SK-N-SH treated with all-trans-retinoic acid at 6 μM for 48 hours (cell line): ENCODE measurements around the gene B2M.
A peak's percentile ranks its signal among the peaks of the same experiment; 100 is the strongest.

Source experiments
- ATAC-seq: fragments of 200-7000 bp; cut with Tn5 transposase; 3 replicates; pipeline ENCODE4 v1.9.1; 2020; ENCODE audit warnings: mild to moderate bottlenecking, moderate library complexity
- ARNTL ChIP-seq: fragments of 450-650 bp; formaldehyde crosslinking; IDR thresholded peaks from 2 replicates; pipeline ENCODE4 v1.5.0; 2020; ENCODE audit warnings: low read depth, mild to moderate bottlenecking, moderate library complexity, borderline replicate concordance
- BACH2 ChIP-seq: fragments of 250-450 bp; sonication (Bioruptor Pico); IDR thresholded peaks from 2 replicates; pipeline ENCODE4 v1.9.0; 2021; ENCODE audit warnings: mild to moderate bottlenecking, borderline replicate concordance
- CSDC2 ChIP-seq: fragments of 250-450 bp; sonication (Bioruptor Pico); IDR thresholded peaks from 2 replicates; pipeline ENCODE4 v1.5.0; 2020; ENCODE audit warnings: mild to moderate bottlenecking, moderate library complexity
- CSRNP3 ChIP-seq: fragments of 250-450 bp; sonication (Bioruptor Pico); IDR thresholded peaks from 2 replicates; pipeline ENCODE4 v1.5.1; 2021; ENCODE audit warnings: mild to moderate bottlenecking, moderate library complexity
- ESRRG ChIP-seq: fragments of 250-450 bp; sonication (Bioruptor Pico); IDR thresholded peaks from 2 replicates; pipeline ENCODE4 v1.6.1; 2021; ENCODE audit warnings: mild to moderate bottlenecking
- GLIS3 ChIP-seq: fragments of 250-450 bp; sonication (Bioruptor Pico); IDR thresholded peaks from 2 replicates; pipeline ENCODE4 v1.5.0; 2020; ENCODE audit warnings: mild to moderate bottlenecking, moderate library complexity
- ISL1 ChIP-seq: fragments of 250-450 bp; sonication (Bioruptor Pico); IDR thresholded peaks from 2 replicates; pipeline ENCODE4 v2.1.2; 2022; ENCODE audit warnings: mild to moderate bottlenecking, moderate library complexity
- OSR1 ChIP-seq: fragments of 250-450 bp; sonication (Bioruptor Pico); IDR thresholded peaks from 2 replicates; pipeline ENCODE4 v1.8.0; 2022; ENCODE audit warnings: moderate library complexity, mild to moderate bottlenecking, inconsistent platforms
- PPARA ChIP-seq: fragments of 250-450 bp; sonication (Bioruptor Pico); IDR thresholded peaks from 2 replicates; pipeline ENCODE4 v1.5.0; 2020; ENCODE audit warnings: mild to moderate bottlenecking, borderline replicate concordance
- RARB ChIP-seq: fragments of 250-450 bp; sonication (Bioruptor Pico); IDR thresholded peaks from 2 replicates; pipeline ENCODE4 v1.8.0; 2021; ENCODE audit warnings: mild to moderate bottlenecking, moderate library complexity
- SNAI2 ChIP-seq: fragments of 250-450 bp; sonication (Bioruptor Pico); IDR thresholded peaks from 2 replicates; pipeline ENCODE4 v1.5.0; 2020; ENCODE audit warnings: mild to moderate bottlenecking, moderate library complexity
- TCF4 ChIP-seq: fragments of 250-450 bp; sonication (Bioruptor Pico); IDR thresholded peaks from 2 replicates; pipeline ENCODE4 v1.8.0; 2021; ENCODE audit warnings: mild to moderate bottlenecking, moderate library complexity, borderline replicate concordance
- TOX ChIP-seq: fragments of 250-450 bp; sonication (Bioruptor Pico); IDR thresholded peaks from 2 replicates; pipeline ENCODE4 v1.8.0; 2021; ENCODE audit warnings: mild to moderate bottlenecking, moderate library complexity, borderline replicate concordance
- TSHZ2 ChIP-seq: fragments of 250-450 bp; sonication (Bioruptor Pico); IDR thresholded peaks from 2 replicates; pipeline ENCODE4 v1.5.0; 2020; ENCODE audit warnings: mild to moderate bottlenecking, moderate library complexity
- ZC3H10 ChIP-seq: fragments of 250-450 bp; sonication (Bioruptor Pico); IDR thresholded peaks from 2 replicates; pipeline ENCODE4 v1.5.1; 2021; ENCODE audit warnings: mild to moderate bottlenecking, moderate library complexity
- ZFP3 ChIP-seq: fragments of 250-450 bp; sonication (Bioruptor Pico); IDR thresholded peaks from 2 replicates; pipeline ENCODE4 v1.5.0; 2020; ENCODE audit warnings: mild to moderate bottlenecking, moderate library complexity
- ZFP30 ChIP-seq: fragments of 450-650 bp; formaldehyde crosslinking; IDR thresholded peaks from 2 replicates; pipeline ENCODE4 v1.5.0; 2022; ENCODE audit warnings: mild to moderate bottlenecking, moderate library complexity
- ZNF565 ChIP-seq: fragments of 450-650 bp; formaldehyde crosslinking; conservative IDR thresholded peaks from 2 replicates; pipeline ENCODE4 v1.5.0; 2020; ENCODE audit warnings: low read depth, mild to moderate bottlenecking, moderate library complexity
- ZNF70 ChIP-seq: fragments of 450-650 bp; formaldehyde crosslinking; IDR thresholded peaks from 2 replicates; pipeline ENCODE4 v1.5.0; 2020; ENCODE audit warnings: mild to moderate bottlenecking, moderate library complexity
- ZNF8 ChIP-seq: fragments of 450-650 bp; formaldehyde crosslinking; IDR thresholded peaks from 2 replicates; pipeline ENCODE4 v1.5.0; 2020; ENCODE audit warnings: mild to moderate bottlenecking, moderate library complexity
- TF ChIP-seq, protein P1 (sequence below): fragments of 250-450 bp; sonication (Bioruptor Pico); IDR thresholded peaks from 2 replicates; pipeline ENCODE4 v1.8.0; 2021; ENCODE audit warnings: low read depth, mild to moderate bottlenecking, moderate library complexity, borderline replicate concordance
- TF ChIP-seq, protein P2 (sequence below): fragments of 250-450 bp; sonication (Bioruptor Pico); IDR thresholded peaks from 2 replicates; pipeline ENCODE4 v1.5.1; 2020; ENCODE audit warnings: low read depth, mild to moderate bottlenecking, moderate library complexity
- TF ChIP-seq, protein P3 (sequence below): fragments of 250-450 bp; sonication (Bioruptor Pico); IDR thresholded peaks from 2 replicates; pipeline ENCODE4 v1.8.0; 2020; ENCODE audit warnings: mild to moderate bottlenecking, moderate library complexity, borderline replicate concordance

B2M gene

GRCh38 chr15:44726136-44726535, 14.8 kb downstream of the B2M start:
- no peak for TF ChIP-seq ARNTL (CRISPR knock-in tag)
- no peak for ATAC-seq

- ATAC-seq = peak; percentile 67
- TF ChIP-seq PPARA (no peak), CSDC2 (CRISPR knock-in tag) (no peak), GLIS3 (CRISPR knock-in tag) (peak; percentile 99), TSHZ2 (CRISPR knock-in tag) (no peak), TOX (CRISPR knock-in tag) (peak; percentile 98), ZNF8 (CRISPR knock-in tag) (peak; percentile 33; the same call in 1 of the 2 replicates), ZFP30 (CRISPR knock-in tag) (peak; percentile 52; the same call in 1 of the 2 replicates), ISL1 (CRISPR knock-in tag) (no peak), RARB (CRISPR knock-in tag) (peak; percentile 98), SNAI2 (CRISPR knock-in tag) (no peak), ZNF565 (CRISPR knock-in tag) (0 out of 2 replicates have a peak, but pooled peaks have one; percentile 9), OSR1 (CRISPR knock-in tag) (no peak), TCF4 (CRISPR knock-in tag) (no peak), ARNTL (CRISPR knock-in tag) (peak; percentile 66; the same call in 1 of the 2 replicates), ZC3H10 (CRISPR knock-in tag) (peak; percentile 99), ESRRG (CRISPR knock-in tag) (peak; percentile 85), ZNF70 (CRISPR knock-in tag) (no peak), ZFP3 (no peak), BACH2 (CRISPR knock-in tag) (no peak), CSRNP3 (CRISPR knock-in tag) (peak; percentile 80; the same call in 1 of the 2 replicates)
- TF ChIP-seq, protein P1, sequence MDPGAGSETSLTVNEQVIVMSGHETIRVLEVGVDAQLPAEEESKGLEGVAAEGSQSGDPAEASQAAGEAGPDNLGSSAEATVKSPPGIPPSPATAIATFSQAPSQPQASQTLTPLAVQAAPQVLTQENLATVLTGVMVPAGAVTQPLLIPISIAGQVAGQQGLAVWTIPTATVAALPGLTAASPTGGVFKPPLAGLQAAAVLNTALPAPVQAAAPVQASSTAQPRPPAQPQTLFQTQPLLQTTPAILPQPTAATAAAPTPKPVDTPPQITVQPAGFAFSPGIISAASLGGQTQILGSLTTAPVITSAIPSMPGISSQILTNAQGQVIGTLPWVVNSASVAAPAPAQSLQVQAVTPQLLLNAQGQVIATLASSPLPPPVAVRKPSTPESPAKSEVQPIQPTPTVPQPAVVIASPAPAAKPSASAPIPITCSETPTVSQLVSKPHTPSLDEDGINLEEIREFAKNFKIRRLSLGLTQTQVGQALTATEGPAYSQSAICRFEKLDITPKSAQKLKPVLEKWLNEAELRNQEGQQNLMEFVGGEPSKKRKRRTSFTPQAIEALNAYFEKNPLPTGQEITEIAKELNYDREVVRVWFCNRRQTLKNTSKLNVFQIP = no peak
- TF ChIP-seq, protein P2, sequence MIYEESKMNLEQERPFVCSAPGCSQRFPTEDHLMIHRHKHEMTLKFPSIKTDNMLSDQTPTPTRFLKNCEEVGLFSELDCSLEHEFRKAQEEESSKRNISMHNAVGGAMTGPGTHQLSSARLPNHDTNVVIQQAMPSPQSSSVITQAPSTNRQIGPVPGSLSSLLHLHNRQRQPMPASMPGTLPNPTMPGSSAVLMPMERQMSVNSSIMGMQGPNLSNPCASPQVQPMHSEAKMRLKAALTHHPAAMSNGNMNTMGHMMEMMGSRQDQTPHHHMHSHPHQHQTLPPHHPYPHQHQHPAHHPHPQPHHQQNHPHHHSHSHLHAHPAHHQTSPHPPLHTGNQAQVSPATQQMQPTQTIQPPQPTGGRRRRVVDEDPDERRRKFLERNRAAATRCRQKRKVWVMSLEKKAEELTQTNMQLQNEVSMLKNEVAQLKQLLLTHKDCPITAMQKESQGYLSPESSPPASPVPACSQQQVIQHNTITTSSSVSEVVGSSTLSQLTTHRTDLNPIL (CRISPR knock-in tag) = peak; percentile 87
- TF ChIP-seq, protein P3, sequence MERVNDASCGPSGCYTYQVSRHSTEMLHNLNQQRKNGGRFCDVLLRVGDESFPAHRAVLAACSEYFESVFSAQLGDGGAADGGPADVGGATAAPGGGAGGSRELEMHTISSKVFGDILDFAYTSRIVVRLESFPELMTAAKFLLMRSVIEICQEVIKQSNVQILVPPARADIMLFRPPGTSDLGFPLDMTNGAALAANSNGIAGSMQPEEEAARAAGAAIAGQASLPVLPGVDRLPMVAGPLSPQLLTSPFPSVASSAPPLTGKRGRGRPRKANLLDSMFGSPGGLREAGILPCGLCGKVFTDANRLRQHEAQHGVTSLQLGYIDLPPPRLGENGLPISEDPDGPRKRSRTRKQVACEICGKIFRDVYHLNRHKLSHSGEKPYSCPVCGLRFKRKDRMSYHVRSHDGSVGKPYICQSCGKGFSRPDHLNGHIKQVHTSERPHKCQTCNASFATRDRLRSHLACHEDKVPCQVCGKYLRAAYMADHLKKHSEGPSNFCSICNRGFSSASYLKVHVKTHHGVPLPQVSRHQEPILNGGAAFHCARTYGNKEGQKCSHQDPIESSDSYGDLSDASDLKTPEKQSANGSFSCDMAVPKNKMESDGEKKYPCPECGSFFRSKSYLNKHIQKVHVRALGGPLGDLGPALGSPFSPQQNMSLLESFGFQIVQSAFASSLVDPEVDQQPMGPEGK = peak; percentile 98
These were observed 15.5 kb downstream of the B2M start for GRCh38 chr15:44726568-44727484.
